K562 (cell line): ENCODE measurements around the gene SERTAD3. TPM values are rescaled to one million over a fixed set of nuclear protein-coding genes. Genes with fewer than 3 reads are reported as not detected.
A peak's percentile ranks its signal among the peaks of the same experiment; 100 is the strongest.

Source experiments
- CBX5 ChIP-seq: IDR thresholded peaks from 2 replicates; pipeline ENCODE4 v1.6.1; 2014; ENCODE audit warnings: low read depth, borderline replicate concordance
- CEBPG ChIP-seq, 3 experiments: fragments of 200-800 bp in 1 of 3; sonication (Bioruptor generic) in 1 of 3; sonication (generic) in 1 of 3; formaldehyde crosslinking in 1 of 3; IDR thresholded peaks in 2 of 3; conservative IDR thresholded peaks in 1 of 3; 2 replicates each; pipeline versions ENCODE4 v1.6.1 to v1.8.0; 2016 to 2022; ENCODE audit warnings: missing compliant biosample characterization in 2 of 3, missing genetic modification characterization in 2 of 3, mild to moderate bottlenecking in 1 of 3, missing genetic modification reagents in 1 of 3
- E2F5 ChIP-seq: sonication (generic); formaldehyde crosslinking; IDR thresholded peaks from 2 replicates; pipeline ENCODE4 v1.8.0; 2022; ENCODE audit warnings: mild to moderate bottlenecking, missing genetic modification reagents
- ETV1 ChIP-seq: fragments of 450-650 bp; conservative IDR thresholded peaks from 2 replicates; pipeline ENCODE4 v1.6.1; 2016; ENCODE audit warnings: missing genetic modification characterization, control low read depth, low read depth, missing compliant biosample characterization
- JUNB ChIP-seq: fragments of 450-650 bp; formaldehyde crosslinking; conservative IDR thresholded peaks from 2 replicates; pipeline ENCODE4 v1.4.0; 2020; ENCODE audit warnings: mild to moderate bottlenecking
- POLR3A ChIP-seq: IDR thresholded peaks from 2 replicates; pipeline ENCODE4 v1.6.1; 2011; ENCODE audit warnings: borderline replicate concordance, mild to moderate bottlenecking, moderate library complexity; ENCODE audit not compliant: insufficient read length, insufficient read depth; ENCODE audit errors: extremely low read depth
- SREBF1 ChIP-seq: fragments of 150-350 bp; IDR thresholded peaks from 2 replicates; pipeline ENCODE4 v1.6.1; 2014; ENCODE audit warnings: antibody characterized with exemption, low read depth, low read length, borderline replicate concordance
- SRSF3 ChIP-seq: fragments of 200-400 bp; formaldehyde crosslinking; IDR thresholded peaks from 2 replicates; pipeline ENCODE4 v1.6.1; 2016; ENCODE audit warnings: mild to moderate bottlenecking, low read length, moderate library complexity; ENCODE audit not compliant: insufficient read depth
- ZBTB40 ChIP-seq, 2 experiments: fragments of 450-650 bp in 1 of 2; sonication (generic) in 1 of 2; formaldehyde crosslinking in 1 of 2; IDR thresholded peaks; 2 replicates each; pipeline versions ENCODE4 v1.7.1 to v1.9.0; 2016 to 2022; ENCODE audit warnings: inconsistent platforms in 1 of 2, mild to moderate bottlenecking in 1 of 2, missing genetic modification reagents in 1 of 2
- ZFP36 ChIP-seq: fragments of 150-350 bp; IDR thresholded peaks from 2 replicates; pipeline ENCODE4 v1.6.1; 2018; ENCODE audit warnings: low read length, low read depth; ENCODE audit not compliant: partially characterized antibody
- ZNF212 ChIP-seq: fragments of 450-650 bp; formaldehyde crosslinking; IDR thresholded peaks from 2 replicates; pipeline ENCODE4 v1.4.0; 2020; ENCODE audit warnings: mild to moderate bottlenecking
- ZNF263 ChIP-seq: sonication (generic); formaldehyde crosslinking; IDR thresholded peaks from 2 replicates; pipeline ENCODE4 v1.8.0; 2022; ENCODE audit warnings: mild to moderate bottlenecking, missing genetic modification reagents, borderline replicate concordance
- ZNF408 ChIP-seq: fragments of 250-450 bp; sonication (Bioruptor Pico); IDR thresholded peaks from 2 replicates; pipeline ENCODE4 v1.4.0; 2020; ENCODE audit warnings: low read depth, mild to moderate bottlenecking, moderate library complexity
- polyA plus RNA-seq, 8 experiments: library from polyadenylated mRNA; depleted of rRNA in 4 of 8; stranded (reverse) in 5 of 8; unstranded in 3 of 8; fragments of >200 nt; fragmentation: Nextera tagmentation in 2 of 8; fragmentation: Illumina TruSeq in 1 of 8; extraction: Ambion mirVana in 2 of 8; extraction: Trizol in 1 of 8; gene quantifications; 2 replicates each; pipeline versions ENCODE4 v1.2.1 to v1.2.3, GENCODE V29; 2011 to 2014; ENCODE audit warnings: inconsistent platforms in 1 of 8, missing spikeins in 1 of 8
- total RNA-seq, 7 experiments: library from RNA; depleted of rRNA in 6 of 7; stranded (reverse); fragments of >200 nt in 6 of 7; fragmentation: Illumina TruSeq in 2 of 7; extraction: Trizol in 2 of 7; gene quantifications; 2 replicates each; pipeline versions ENCODE4 v1.2.1 to v1.2.3, GENCODE V29; 2011 to 2021; ENCODE audit warnings: low replicate concordance in 1 of 7

Gene SERTAD3
- total and polyA plus RNA-seq, 9 of the 15 experiments (the other 6 are each of a cell fraction or from before 2014, with no cell fraction given), result 5.4 to 28.9 (median 17.5) TPM

- no peak for TF ChIP-seq CEBPG (CRISPR knock-in tag; IDR thresholded peaks at IDR 0.05)
- TF ChIP-seq CEBPG (tag; conservative IDR thresholded peaks at IDR 0.05 in 1 of 2, IDR thresholded peaks at IDR 0.05 in 1 of 2), result no peak
- no peak for TF ChIP-seq CBX5
- TF ChIP-seq E2F5 (CRISPR knock-in tag), result no peak
- TF ChIP-seq ZNF408 (CRISPR knock-in tag), result no peak
- no peak for TF ChIP-seq SRSF3
- TF ChIP-seq ZNF263 (CRISPR knock-in tag), result no peak
- no peak for TF ChIP-seq POLR3A
- TF ChIP-seq JUNB (CRISPR knock-in tag), result no peak
- TF ChIP-seq ETV1 (tag), result 0 out of 2 replicates have a peak, but pooled peaks have one; percentile 45
- no peak for TF ChIP-seq ZNF212 (CRISPR knock-in tag)
- peak; percentile 19; the same call in 1 of the 2 replicates for TF ChIP-seq ZBTB40 (IDR thresholded peaks at IDR 0.05)
- no peak for TF ChIP-seq ZBTB40 (CRISPR knock-in tag; IDR thresholded peaks at IDR 0.05)
- no peak for TF ChIP-seq SREBF1
- TF ChIP-seq ZFP36, result no peak
Observed at GRCh38 chr19:40433391-40434216, 10.5 kb downstream of the SERTAD3 start (continued).
